Right renal cortex interstitium (tissue), 3 donors: ENCODE measurements around the gene CABLES1. TPM values are rescaled to one million over a fixed set of nuclear protein-coding genes. Genes with fewer than 3 reads are reported as not detected.
"Not testable (repeated sequence)": the region's sequence is repeated elsewhere in the genome, so short reads cannot be mapped to it uniquely, and the experiment has no call there.

ENCODE experiments used
- DNase-seq, 3 donors: peaks; one replicate each; pipeline ENCODE4 v3.0.0-alpha.2; 2013; ENCODE audit warnings: low read depth in 3 of 3, low spot score in 2 of 3
- polyA plus RNA-seq, 3 donors: library from polyadenylated mRNA; unstranded; fragments of 120-200 nt; gene quantifications; one replicate each; pipeline ENCODE4 v1.2.1, GENCODE V29; 2013; ENCODE audit not compliant: insufficient read length in 3 of 3

The CABLES1 gene
- polyA plus RNA-seq, 3 donors: 24.3 to 25.8 (median 25.8) TPM

DNA sequence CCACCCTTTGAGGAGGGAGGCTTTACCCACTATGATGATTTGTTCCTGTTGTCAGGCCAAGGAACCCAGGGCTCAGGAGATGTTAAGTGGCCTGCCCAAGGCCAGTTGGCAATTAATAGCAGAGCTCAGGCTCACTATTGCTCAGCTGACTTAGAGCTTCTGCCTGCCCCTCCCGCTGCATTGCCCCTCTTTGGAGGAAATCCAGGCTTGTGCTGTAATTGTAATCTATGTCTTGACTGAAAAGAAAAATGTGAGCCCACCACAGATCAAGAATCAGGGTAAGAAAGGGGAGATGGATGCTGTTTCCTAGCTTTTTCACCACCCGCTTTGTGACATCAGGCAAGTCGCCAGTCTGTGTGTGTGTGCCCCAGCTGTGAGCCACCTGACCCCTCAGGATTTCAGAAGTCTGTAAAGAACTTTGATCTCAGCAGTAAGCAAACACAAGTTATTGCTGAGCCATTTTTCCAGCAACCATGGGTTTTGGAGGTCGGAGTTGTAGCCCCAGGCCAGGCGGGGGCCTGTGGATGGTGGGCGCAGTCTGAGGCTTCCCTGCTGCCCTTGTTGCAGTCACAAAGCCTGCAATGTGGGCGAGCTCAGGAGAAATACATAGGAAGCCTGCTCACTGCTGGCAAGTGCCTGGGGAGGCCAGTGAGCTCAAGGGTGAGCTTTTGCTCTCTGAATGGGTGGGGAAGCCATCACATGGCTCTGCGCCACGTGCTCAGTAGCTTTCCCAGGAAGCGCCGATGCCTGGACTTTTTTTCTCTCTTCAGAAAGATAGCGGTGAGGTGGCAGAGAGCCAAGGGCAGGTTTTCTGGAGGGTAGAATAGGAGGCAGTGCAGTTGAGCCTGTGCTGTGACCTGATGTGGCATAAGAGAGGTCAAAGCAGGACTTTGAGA lies 6.1 kb downstream of the CABLES1 start:
- no peak for DNase-seq

DNA sequence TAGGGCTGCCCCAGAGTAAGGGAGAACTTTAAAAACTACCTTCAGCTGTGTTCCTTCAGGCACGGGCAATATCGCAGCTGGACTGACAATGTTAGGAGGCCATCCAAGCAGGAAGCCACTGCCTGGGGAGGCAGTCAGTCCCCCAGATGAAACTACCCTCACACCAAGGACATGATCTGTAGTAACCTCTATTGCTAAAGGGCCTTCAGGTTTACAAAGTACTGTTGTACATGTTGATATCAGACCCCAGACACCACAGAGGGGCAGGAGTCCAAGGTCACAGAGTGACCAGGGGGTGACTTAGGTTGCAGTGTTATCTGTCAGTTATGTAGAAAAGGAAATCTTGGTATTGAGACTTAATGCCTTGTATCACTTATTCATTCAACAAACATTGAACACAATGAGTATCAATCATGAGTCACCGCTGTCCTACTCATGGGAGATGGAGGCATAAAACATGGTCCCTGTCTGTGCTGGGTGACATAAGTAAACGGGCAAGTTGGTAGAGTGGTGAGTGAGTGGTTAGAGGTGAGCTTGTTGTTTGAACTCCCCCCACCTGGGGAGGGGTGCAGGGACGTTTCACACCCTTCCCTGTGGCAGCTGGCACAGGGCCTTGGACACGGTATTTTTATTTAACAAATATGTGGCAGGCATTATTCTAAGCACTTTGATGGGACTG lies 7.1 kb downstream of the CABLES1 start:
- no peak for DNase-seq

DNA sequence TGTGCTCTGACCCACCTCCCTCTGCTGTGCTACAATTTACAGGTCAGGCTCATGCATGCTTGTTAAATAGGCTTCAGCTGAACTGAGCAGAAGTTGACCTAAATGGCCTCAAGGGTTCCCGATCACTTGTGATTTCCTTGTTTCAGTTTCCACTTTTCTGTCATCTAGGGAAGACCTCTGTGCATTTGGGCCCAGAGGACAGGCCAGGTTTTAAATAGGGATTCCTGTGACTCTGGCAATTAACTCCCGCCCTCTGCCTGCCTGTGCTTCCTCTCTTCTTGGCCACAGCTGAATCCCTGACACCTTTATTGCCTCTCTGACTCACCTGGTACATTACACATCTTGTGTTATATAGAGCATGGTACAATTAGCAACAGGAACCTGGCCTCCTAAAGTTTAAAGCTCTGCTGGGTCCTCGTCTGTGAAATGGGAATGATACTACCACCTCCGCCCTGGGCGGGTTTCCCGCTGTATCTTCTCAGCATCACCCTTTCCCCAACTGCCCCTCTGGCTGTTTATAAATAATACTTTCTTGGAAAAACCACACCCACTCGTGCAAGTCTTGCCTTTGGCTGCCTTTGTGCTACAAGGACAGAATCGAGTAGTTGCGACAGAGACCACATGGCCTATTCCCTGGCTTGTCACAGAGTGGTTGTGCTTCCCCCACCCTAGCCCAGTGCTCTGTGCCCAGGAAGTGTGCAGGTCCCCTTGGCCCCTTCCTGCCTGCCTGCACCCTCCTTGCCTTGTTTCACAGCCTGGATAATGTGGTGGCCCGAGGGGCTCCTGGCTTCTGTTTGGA lies 7.9 kb downstream of the CABLES1 start:
- no peak for DNase-seq

DNA sequence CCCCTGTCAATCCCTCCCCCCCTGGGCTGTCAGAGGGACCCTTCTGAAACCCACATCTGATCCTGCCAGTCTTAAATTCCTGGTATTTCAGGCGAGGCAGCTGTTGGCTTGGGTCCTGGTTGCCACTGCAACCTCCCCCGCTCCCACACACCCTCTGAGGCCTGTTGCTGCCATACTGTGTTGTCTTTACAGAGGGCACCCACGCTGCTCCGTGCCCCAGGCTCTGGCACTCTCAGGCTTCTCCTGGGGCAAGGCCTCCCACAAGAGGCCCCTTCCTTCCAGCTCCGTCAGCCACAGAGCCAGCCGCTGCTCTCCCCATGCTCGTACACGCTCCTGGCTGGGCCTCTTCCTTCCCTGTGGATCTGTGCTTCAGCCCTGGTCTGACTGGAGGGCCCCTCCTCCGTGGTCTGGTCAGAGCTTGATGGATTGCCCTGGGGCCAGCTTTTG lies 8.6 kb downstream of the CABLES1 start:
- no peak for DNase-seq

DNA sequence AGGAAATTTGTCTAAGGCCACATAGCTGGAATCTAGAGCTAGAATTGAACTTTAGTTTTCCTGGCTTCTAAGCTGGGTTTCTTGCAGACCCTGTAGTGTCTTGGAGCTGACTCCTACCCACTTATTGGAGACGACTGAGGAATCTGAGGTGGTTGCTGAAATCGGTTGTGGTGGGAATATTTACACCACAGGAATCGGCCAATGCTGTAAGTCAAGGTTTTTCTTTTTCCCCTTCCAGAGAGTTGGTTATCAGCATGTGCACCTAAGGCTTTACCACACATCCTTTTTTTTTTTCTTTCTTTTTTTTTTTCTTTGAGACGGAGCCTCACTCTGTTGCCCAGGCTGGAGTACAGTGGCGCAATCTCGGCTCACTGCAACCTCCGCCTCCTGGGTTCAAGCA lies 9.4 kb downstream of the CABLES1 start:
- no peak for DNase-seq

DNA sequence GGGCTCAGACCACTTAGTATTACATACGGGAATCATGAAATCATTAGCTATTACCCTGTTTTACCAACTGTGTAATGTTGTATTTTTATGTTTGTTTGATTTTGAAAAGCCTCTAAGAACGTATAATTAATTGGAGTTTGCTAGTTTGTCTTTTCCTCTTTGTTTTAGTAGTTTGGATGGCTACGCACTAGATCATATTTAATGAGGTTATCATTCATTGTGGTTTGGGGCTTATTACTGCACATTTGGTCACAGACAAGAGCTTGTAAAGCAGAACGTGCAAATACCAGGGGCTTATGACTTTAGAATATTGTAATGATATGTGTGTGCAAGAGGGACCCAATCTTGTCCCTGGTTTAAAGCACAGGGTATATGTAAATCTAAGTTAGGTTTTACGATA lies 10.3 kb downstream of the CABLES1 start:
- no peak for DNase-seq

DNA sequence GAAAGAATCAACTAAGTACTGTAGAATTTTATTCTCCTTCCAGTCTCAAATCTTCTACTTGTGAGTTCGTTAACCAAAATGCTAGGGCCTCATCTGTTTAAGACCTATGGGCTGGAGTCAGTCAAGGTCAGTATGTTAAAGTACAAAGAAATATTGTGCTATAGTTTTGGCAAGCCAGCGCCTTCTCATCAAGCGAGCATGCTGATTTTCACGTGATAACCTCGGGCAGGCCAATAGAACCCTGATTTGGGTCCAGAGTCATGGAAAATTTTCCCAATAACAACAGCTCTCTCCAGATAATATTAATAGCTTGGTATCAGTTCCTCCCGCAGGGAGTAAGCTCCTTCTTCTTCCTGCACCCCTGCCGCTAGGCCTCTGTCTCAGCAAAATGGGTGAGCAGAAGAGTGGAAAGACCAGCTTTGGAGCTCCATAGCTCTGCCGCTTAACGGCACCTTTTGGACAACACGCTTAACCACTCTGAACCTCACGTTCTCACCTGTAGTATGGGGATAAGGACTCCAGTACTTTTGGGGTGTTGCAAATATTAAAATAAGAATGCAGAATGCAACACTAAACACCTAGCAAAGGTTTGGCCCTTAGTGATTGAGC lies 11.7 kb downstream of the CABLES1 start:
- DNase-seq: no peak

DNA sequence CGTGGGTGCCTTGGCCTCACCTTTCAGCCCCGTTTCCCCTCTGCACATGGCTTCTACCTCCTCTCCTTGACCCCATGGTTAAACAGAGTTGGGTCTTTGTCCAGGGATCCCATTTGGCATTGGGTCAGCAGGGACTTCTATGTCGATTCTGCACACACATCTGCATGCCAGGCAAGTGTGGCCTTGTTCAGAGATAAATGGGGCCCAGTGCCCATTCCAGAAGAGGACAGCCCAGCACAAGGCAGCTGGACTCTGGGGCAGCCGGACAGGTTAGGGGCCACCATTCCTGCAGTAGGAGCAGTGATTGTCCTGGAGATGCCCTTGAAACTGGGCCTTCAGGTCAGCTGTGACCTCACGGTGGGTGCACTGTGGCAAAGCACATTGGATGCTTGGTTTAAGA lies 13.1 kb downstream of the CABLES1 start:
- DNase-seq: no peak

DNA sequence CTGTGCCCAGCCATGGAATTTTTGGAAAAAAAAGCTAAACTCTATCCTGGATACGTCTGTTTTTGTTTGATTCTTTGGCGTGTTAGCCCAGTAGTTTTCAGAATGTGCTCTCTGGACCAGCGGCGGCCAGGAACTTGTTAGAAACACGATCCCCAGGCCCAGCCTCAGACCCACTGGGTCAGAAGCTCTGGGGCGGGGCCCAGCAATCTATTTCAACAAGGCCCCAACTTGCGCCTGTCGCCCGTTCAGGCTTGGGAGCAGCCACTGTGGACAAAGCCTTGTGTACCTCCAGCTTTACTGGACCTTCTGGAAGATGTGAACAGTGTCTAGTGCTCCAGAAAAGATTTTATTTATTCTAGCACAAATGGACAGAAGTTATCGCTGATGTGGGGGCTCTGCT lies 14.3 kb downstream of the CABLES1 start:
- no peak for DNase-seq

DNA sequence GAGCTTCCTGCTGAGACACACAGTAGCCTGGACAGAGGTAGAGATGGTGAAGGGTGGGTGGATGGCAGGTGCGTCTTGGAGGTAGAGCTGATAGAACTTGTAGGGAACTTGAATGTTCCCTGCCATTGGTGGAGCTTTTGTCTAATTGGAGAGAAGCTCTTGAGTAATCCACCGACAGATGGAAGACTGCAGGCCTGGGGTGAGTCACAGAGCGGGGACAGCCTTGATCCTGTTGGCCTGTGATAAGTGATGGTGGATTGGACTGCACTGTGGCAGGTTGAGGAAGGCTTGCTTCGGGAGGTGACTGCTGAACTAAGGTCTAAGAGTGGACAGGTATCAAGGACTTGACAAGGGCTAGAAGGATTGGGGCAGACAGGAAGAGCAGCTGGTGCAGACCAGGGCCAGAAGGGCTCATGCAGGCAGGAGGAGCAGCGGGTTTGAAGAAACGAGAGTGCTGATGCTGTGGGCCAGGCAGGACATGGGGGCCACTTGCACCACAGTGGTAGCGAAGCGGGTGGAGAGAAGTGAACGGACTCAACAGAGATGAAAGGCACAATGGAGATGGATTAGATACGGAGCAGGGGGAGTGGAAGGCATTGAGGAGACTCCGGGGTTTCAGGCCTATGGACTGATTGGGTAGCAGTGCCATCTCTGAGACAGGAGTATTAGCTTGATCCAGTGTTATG lies 16.3 kb downstream of the CABLES1 start:
- DNase-seq: no peak

DNA sequence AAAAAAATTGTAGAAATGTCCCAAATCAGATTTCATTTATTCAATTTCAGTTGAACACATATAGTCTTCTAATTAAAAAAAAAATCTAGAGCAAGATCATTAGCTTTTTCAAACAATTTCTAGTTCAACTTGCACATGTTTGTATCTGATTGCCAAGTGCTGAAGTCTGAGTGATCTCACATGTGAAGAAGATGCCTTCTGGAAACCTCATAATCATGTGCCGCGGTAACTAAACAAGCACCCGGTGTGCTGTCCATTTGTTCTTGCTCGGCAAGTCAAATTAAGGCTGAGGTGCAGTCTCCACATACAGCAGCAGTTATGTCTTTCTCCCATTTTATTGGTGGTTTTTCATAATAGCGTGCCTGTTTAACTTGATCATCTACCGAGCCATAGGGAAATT lies 18.7 kb downstream of the CABLES1 start:
- no peak for DNase-seq

DNA sequence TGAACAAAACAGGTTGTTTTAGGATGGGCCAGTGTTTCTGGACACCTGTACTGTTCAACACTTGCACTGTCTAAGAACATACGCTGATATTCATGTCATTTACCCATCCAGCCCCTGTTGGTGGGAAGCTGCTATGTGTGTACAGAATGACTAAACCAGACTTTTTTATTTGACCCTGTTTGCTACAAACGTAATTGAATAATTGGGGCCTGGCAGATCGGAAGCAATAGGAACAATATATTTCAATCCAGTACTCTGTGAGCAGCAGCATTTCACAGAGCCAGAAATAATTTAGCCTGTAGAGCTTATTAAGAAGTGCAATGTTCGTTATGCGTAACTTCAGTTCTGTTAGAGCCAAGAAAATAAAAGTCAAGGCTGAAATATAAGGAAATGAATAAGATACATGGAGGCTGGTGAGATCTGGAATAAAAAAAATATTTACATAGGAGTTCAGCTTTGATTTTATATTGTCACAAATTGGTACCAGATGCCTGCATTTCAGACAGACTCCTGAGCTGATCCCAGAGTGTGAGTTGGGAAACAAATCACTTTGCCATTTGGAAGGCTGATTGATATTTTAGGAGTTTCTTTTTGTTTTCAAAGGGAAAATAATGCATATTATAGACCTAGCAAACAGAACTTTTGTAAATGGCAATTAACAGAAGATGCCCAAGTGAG lies 19.7 kb downstream of the CABLES1 start:
- DNase-seq: no peak

DNA sequence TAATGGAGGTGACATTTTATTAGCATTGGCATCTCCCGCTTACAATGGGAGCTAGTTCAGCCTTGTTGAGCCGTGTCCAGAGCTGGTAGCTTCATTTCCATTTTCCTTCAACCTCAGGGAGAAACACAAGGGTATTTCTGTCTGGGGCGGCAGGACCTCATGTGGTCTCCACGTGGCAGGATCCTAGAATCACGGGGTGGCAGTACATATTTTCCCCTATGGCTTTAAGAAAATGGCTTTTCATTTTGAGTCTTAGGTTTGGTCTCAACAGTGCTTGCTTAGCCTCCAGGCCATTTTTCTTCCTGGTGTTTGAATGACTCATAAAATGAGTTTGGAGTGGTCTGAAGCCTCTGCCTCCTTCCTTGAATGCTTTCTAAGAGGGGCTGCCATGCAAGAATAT lies 20.3 kb downstream of the CABLES1 start:
- DNase-seq: no peak

DNA sequence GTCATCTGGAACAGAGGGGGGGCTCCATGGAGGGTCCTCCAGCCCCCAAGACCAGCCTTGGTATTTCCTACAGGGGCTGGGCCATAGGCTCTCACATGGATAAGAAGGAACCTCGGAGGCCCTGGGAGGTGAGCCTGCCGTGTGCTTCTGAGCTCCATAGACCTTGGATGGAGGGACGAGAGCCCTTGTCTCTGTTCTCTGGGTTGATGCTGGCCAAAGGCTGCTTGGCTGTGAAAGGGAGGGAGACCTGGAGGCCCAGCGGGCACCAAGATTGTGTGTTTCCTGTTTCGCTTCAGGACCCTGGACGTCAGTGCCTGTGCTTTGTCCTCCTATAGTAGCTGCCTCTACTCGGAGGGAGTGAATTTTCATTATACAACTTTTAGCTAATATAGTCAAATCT lies 20.8 kb downstream of the CABLES1 start:
- DNase-seq: no peak

DNA sequence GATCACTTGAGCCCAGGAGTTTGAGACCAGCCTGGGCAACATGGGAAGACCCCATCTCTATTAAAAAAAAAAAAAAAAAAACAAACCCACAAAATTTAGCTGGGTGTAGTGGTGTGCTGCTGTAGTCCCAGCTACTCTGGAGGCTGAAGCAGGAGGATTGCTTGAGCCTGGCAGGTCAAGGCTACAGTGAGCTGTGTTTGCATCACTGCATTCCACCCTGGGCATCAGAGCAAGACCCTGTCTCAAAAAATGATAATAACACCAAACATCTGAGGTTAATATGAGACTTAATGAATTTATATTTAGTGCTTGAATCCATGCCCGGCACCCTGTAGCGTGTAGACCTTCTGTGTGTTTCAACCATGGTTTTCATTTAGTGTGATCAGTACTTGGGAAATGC lies 22.8 kb downstream of the CABLES1 start:
- DNase-seq: no peak

DNA sequence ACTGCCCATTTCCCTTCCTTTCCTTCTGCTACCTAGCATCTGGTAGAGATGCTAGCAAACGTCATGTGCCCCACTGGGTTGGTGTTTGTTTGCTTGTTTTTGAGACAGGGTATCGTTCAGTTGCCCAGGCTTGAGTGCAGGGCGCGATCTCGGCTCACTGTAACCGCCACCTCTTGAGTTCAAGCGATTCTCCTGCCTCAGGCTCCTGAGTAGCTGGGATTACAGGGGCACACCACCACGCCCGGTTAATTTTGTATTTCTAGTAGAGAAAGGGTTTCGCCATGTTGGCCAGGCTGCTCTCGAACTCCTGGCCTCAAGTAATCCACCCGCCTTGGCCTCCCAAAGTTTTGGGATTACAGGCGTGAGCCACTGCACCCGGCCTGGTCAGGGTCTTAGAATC lies 23.6 kb downstream of the CABLES1 start:
- DNase-seq: not testable (repeated sequence)

DNA sequence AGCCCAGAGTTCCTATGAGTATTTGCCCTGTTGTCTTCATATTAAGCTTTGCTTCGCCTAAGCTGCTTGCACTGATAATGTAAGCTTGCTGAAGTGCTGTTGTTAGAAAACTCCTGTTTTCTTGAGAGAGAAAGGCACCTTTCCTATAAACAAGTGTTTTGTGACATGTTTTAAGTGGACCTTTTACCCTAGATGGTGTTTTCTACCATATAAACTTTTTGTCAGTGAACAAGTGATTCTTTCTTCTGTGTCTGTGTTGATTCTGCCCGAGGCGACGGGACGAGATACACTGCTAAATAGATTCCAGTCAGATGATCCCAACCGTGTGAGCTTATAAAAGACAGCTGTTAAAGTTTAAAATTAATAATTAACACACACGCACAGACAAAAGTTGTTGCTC lies 24.1 kb downstream of the CABLES1 start:
- no peak for DNase-seq

DNA sequence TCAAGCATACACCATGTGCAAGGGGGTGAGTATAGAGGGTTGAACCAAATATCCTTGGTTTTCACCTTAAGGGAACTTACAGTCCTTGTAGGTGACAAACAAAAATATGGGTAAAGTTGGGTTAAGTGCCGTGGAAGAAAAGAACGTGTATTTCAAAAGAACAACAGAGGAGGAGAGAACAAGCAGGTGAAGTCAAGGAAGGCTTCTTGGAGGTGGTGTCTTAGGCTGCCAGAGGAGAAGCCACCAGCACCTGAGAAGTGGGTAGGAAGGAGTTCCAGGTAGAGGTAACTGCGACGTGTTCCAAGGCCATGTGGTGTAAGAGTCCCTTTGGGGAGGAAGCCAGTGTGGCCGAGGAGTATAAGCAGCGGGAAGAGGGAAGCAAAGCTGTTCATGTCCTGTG lies 27.2 kb downstream of the CABLES1 start:
- no peak for DNase-seq

DNA sequence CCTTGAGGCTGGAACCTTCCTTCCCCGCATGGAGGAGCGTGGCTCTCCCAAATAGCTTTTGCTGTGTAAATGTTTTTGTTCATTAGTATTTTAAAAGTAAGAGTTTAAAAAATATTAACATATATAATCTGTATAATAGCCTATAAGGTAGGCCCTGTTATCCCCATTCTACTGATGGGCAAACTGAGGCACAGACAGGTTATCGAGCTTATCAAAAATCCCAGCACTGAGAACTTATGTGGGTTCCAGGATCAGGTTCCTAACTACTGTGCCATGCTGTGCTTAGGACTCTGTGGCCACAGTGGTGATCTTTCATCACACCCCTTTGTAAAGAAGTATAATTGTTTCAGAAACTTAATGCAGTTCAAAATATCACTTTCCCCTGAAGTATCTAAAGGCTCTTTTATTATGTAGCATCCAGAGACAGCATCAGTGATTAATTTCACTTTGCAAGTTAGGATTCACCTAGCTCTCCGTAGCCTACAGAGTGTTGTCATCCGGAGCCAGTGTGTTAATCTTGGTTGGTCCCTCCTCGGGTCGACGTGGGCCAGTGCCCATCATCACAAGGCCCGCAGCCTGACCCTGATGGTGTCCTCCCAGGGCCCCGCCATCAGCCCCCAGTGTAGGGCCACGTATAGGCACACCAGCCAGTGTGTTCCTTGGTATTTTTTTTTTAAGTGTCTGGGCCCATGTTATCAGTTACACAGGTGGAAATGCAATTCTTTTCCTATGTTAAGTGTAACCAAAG lies 28.7 kb downstream of the CABLES1 start:
- no peak for DNase-seq
